Left colon (tissue), 2 donors: ENCODE results near the gene TBC1D1. TPM values are rescaled to one million over a fixed set of nuclear protein-coding genes. Genes with fewer than 3 reads are reported as not detected.
A peak's percentile ranks its signal among the peaks of the same experiment; 100 is the strongest.

Experiments used
- ATAC-seq: fragments of 200-7000 bp; cut with Tn5 transposase; one replicate; pipeline ENCODE4 v1.9.1; 2020; ENCODE audit warnings: mild to moderate bottlenecking, moderate library complexity
- DNase-seq, 2 donors: peaks; one replicate each; pipeline ENCODE4 v3.0.0-alpha.2; 2020
- intact Hi-C, 2 donors: fragments of 100-400 bp; cut with DNase I in 1 of 2; cut with micrococcal nuclease in 1 of 2; formaldehyde crosslinking; loops; one replicate each; pipeline versions ENCODE4 v1.11.2 to v1.14.0; 2022; cut with DNase I, micrococcal nuclease
- total RNA-seq, 2 donors: library from RNA; stranded (reverse); fragmentation: NEBNext Ultra II Directional; extraction: Animal tissue kit (Norgen Biotek cat#: 25700); gene quantifications; one replicate each; pipeline ENCODE4 v1.2.1, GENCODE V29; 2021
- donor health status: DM: no; HTN: no; CAD: no.
- donor health status: DM: yes; HTN: yes; CAD: no.

Gene TBC1D1
- total RNA-seq, 2 donors from 2014 or later: 51.5 to 96.3 TPM

GRCh38 chr4:38157592-38157991, 266.7 kb downstream of the TBC1D1 start:
- DNase-seq (peak; percentile 61 to 79), ATAC-seq (peak; percentile 66)
- intact Hi-C loops: no loop called here

- peak; percentile 77 for ATAC-seq
- peak in 1 of 2 donors; percentile 53 for DNase-seq
- intact Hi-C loops: no loop called here
Measured at GRCh38 chr4:38160487-38161207, 269.8 kb downstream of the TBC1D1 start.

GRCh38 chr4:38161208-38162113, 270.6 kb downstream of the TBC1D1 start:
- DNase-seq: no peak
- no peak for ATAC-seq
- intact Hi-C loops: no loop called here

GRCh38 chr4:38162240-38162784, 271.4 kb downstream of the TBC1D1 start:
- intact Hi-C loops: no loop called here
- DNase-seq: no peak
- ATAC-seq: peak; percentile 11

- intact Hi-C loops: no loop called here
- DNase-seq (no peak), ATAC-seq (no peak)
Measured at GRCh38 chr4:38163216-38164006, 272.5 kb downstream of the TBC1D1 start.

- intact Hi-C loops: no loop called here
- ATAC-seq: no peak
- DNase-seq: no peak
Measured at GRCh38 chr4:38164346-38164745, 273.5 kb downstream of the TBC1D1 start.

GRCh38 chr4:38166082-38166481, 275.2 kb downstream of the TBC1D1 start:
- no peak for ATAC-seq
- no peak for DNase-seq
- intact Hi-C loops: no loop called here

GRCh38 chr4:38166768-38167167, 275.9 kb downstream of the TBC1D1 start:
- intact Hi-C loops: no loop called here
- ATAC-seq: no peak
- DNase-seq: no peak

GRCh38 chr4:38167973-38168372, 277.1 kb downstream of the TBC1D1 start:
- ATAC-seq (no peak), DNase-seq (no peak)
- intact Hi-C loops: no loop called here

- ATAC-seq: peak; percentile 75
Measured at GRCh38 chr4:38169524-38169923, 278.6 kb downstream of the TBC1D1 start.

GRCh38 chr4:38170338-38171169, 279.7 kb downstream of the TBC1D1 start:
- ATAC-seq (no peak), DNase-seq (no peak)
- intact Hi-C loops: loop anchor here in 1 of 2 donors (10.0 kb wide), 1 partner anchor 96 kb away; no protein-coding TSS in a partner anchor

More at GRCh38 chr4:38169524-38169923, 278.6 kb downstream of the TBC1D1 start:
- intact Hi-C loops: no loop called here
- no peak for DNase-seq

GRCh38 chr4:38172078-38172477, 281.2 kb downstream of the TBC1D1 start:
- intact Hi-C loops: loop anchor here in 1 of 2 donors (10.0 kb wide), 1 partner anchor 97 kb away; no protein-coding TSS in a partner anchor
- ATAC-seq (no peak), DNase-seq (no peak)

GRCh38 chr4:38173935-38174518, 283.1 kb downstream of the TBC1D1 start:
- no peak for DNase-seq
- intact Hi-C loops: loop anchor here in 1 of 2 donors (10.0 kb wide), 1 partner anchor 99 kb away; no protein-coding TSS in a partner anchor
- no peak for ATAC-seq

GRCh38 chr4:38174801-38175200, 283.9 kb downstream of the TBC1D1 start:
- DNase-seq: no peak
- no peak for ATAC-seq
- intact Hi-C loops: loop anchor here in 1 of 2 donors (10.0 kb wide), 1 partner anchor 100 kb away; no protein-coding TSS in a partner anchor

GRCh38 chr4:38176165-38176564, 285.3 kb downstream of the TBC1D1 start:
- DNase-seq: no peak
- no peak for ATAC-seq
- intact Hi-C loops: loop anchor here in 1 of 2 donors (10.0 kb wide), 1 partner anchor 101 kb away; no protein-coding TSS in a partner anchor

GRCh38 chr4:38177035-38177546, 286.2 kb downstream of the TBC1D1 start:
- intact Hi-C loops: loop anchor here in 1 of 2 donors (10.0 kb wide), 1 partner anchor 102 kb away; no protein-coding TSS in a partner anchor
- ATAC-seq: no peak
- peak in 1 of 2 donors; percentile 41 for DNase-seq
